ENCODE measurements around the gene IL31.

The IL31 gene

GRCh38 chr12:122203301-122204166 is 29.5 kb upstream of the IL31 start, which contains the start of gene B3GNT4 (continued):
- TF ChIP-seq ZNF692 (tag by site-specific recombination; IDR thresholded peaks at IDR 0.05) (no peak), REPIN1 (tag by site-specific recombination; IDR thresholded peaks at IDR 0.05; ENCODE audit: low read depth) (no peak), ZNF449 (tag by site-specific recombination; IDR thresholded peaks at IDR 0.05) (no peak), KLF7 (tag by site-specific recombination; IDR thresholded peaks at IDR 0.05; ENCODE audit: borderline replicate concordance) (no peak), ATF2 (tag by site-specific recombination; IDR thresholded peaks at IDR 0.05; ENCODE audit: low read depth) (no peak), ZNF600 (tag by site-specific recombination; IDR thresholded peaks at IDR 0.05) (0 out of 2 replicates have a peak, but pooled peaks have one; percentile 24), KLF9 (tag by site-specific recombination; IDR thresholded peaks at IDR 0.05; ENCODE audit: low read depth) (peak; percentile 64), AEBP2 (tag by site-specific recombination; IDR thresholded peaks at IDR 0.05; ENCODE audit: borderline replicate concordance) (no peak), ZNF266 (tag by site-specific recombination; IDR thresholded peaks at IDR 0.05; ENCODE audit: low read depth) (no peak), ZNF830 (tag by site-specific recombination; IDR thresholded peaks at IDR 0.05; ENCODE audit: low read depth) (no peak), KLF17 (tag by site-specific recombination; IDR thresholded peaks at IDR 0.05) (no peak), ZBTB11 (tag by site-specific recombination; conservative IDR thresholded peaks at IDR 0.05; ENCODE audit: low read depth) (no peak), ZNF560 (tag by site-specific recombination; IDR thresholded peaks at IDR 0.05; ENCODE audit: borderline replicate concordance) (no peak), IKZF3 (tag by site-specific recombination; IDR thresholded peaks at IDR 0.05) (peak; percentile 33; the same call in 1 of the 2 replicates), ZNF169 (tag by site-specific recombination; IDR thresholded peaks at IDR 0.05) (no peak), ZNF768 (tag by site-specific recombination; IDR thresholded peaks at IDR 0.05) (no peak), ZNF645 (tag by site-specific recombination; IDR thresholded peaks at IDR 0.05) (no peak), REST (tag by site-specific recombination; IDR thresholded peaks at IDR 0.05) (no peak), ZNF114 (tag by site-specific recombination; IDR thresholded peaks at IDR 0.05) (no peak), PRDM1 (tag by site-specific recombination; IDR thresholded peaks at IDR 0.05) (no peak), BCL11B (tag by site-specific recombination; IDR thresholded peaks at IDR 0.05; ENCODE audit: low read depth) (no peak)
